ENCODE results near the gene CCNL2. TPM values are rescaled to one million over a fixed set of nuclear protein-coding genes. Genes with fewer than 3 reads are reported as not detected.

Gene CCNL2
- total and polyA plus RNA-seq, 2 donors (not counting 1 experiment from before 2014, with no cell fraction given), result 263 to 347 TPM

- Mint-ChIP-seq H3K4me3 (no peak overlapping the region), H3K27me3 (peaks cover 38% of the 10 kb centered on the region), H3K4me1 (peaks cover 3% of the 10 kb centered on the region), H3K27ac (no peak overlapping the region), H3K9me3 (ENCODE audit: insufficient read depth) (no peaks in the 10 kb centered on the region)
- Histone ChIP-seq H2AFZ (ENCODE audit: insufficient read depth, low read depth, low read length, poor library complexity, severe bottlenecking) (no peak overlapping the region), H3K4me3 (ENCODE audit: control extremely low read depth in 1 of 5, extremely low read depth in 1 of 5, insufficient read depth in 1 of 5, low read depth in 2 of 5, low read length in 4 of 5) (no peak overlapping the region), H3K9ac (ENCODE audit: low read length) (no peak overlapping the region), H3K79me2 (ENCODE audit: control insufficient read depth, insufficient read depth, low read length) (no peaks in the 10 kb centered on the region), H3K27me3 (replicated peaks in 1 of 4; ENCODE audit: control extremely low read depth in 1 of 4, control insufficient read depth in 3 of 4, insufficient read depth in 4 of 4, low read length in 3 of 4) (peaks cover 0 to 31% (median 5%) of the 10 kb centered on the region in 4 experiments), H3K9me3 (ENCODE audit: control extremely low read depth in 1 of 3, control insufficient read depth in 2 of 3, insufficient read depth in 1 of 3, low read length in 2 of 3) (peaks cover 0 to 3% (median 0%) of the 10 kb centered on the region in 3 donors), H3K4me2 (replicated peaks; ENCODE audit: low read depth, low read length, poor library complexity, severe bottlenecking) (peak overlapping the region; percentile 19), H3K36me3 (replicated peaks in 1 of 2; ENCODE audit: control extremely low read depth in 1 of 2, control insufficient read depth in 1 of 2, extremely low read depth in 1 of 2, insufficient read depth in 2 of 2, low read length in 1 of 2) (no peaks in the 10 kb centered on the region), H3K27ac (ENCODE audit: low read length in 2 of 2) (no peak overlapping the region), H3K4me1 (ENCODE audit: control insufficient read depth in 2 of 2, insufficient read depth in 2 of 2, low read length in 2 of 2) (peaks cover 0 to 3% of the 10 kb centered on the region in 2 donors), H4K20me1 (ENCODE audit: control insufficient read depth, insufficient read depth, low read length, poor library complexity, severe bottlenecking) (no peaks in the 10 kb centered on the region)
- ChIA-PET POLR2A (no interaction called here), CTCF (no interaction called here)
- ATAC-seq (ENCODE audit: low read depth) (no peak), DNase-seq (peak; percentile 17)
- intact Hi-C loops (cut with micrococcal nuclease), result no loop called here
- TF ChIP-seq EZH2 (IDR thresholded peaks at IDR 0.05; ENCODE audit: borderline replicate concordance, insufficient read depth, low read depth, low read length, poor library complexity, severe bottlenecking) (no peak), CTCF (IDR thresholded peaks at IDR 0.05) (no peak)
- 7% methylated on average over 14 of the region's 19 CpGs for WGBS (ENCODE audit: insufficient coverage)
These were observed 27.5 kb upstream of the CCNL2 start for GRCh38 chr1:1426496-1427105.

- peaks cover 38% of the 10 kb centered on the region for H3K27me3 Mint-ChIP-seq
These were observed 26.8 kb upstream of the CCNL2 start for GRCh38 chr1:1425753-1426495.

More at GRCh38 chr1:1425753-1426495, 26.8 kb upstream of the CCNL2 start:
- Histone ChIP-seq H3K4me3 (ENCODE audit: control extremely low read depth in 1 of 5, extremely low read depth in 1 of 5, insufficient read depth in 1 of 5, low read depth in 2 of 5, low read length in 4 of 5) (no peak overlapping the region), H2AFZ (ENCODE audit: insufficient read depth, low read depth, low read length, poor library complexity, severe bottlenecking) (no peak overlapping the region), H3K9me3 (ENCODE audit: control extremely low read depth in 1 of 3, control insufficient read depth in 2 of 3, insufficient read depth in 1 of 3, low read length in 2 of 3) (peaks cover 0 to 7% (median 0%) of the 10 kb centered on the region in 3 donors), H3K4me1 (ENCODE audit: control insufficient read depth in 2 of 2, insufficient read depth in 2 of 2, low read length in 2 of 2) (peaks cover 0 to 3% of the 10 kb centered on the region in 2 donors), H3K9ac (ENCODE audit: low read length) (no peak overlapping the region), H4K20me1 (ENCODE audit: control insufficient read depth, insufficient read depth, low read length, poor library complexity, severe bottlenecking) (no peaks in the 10 kb centered on the region), H3K4me2 (replicated peaks; ENCODE audit: low read depth, low read length, poor library complexity, severe bottlenecking) (no peak overlapping the region), H3K27me3 (replicated peaks in 1 of 4; ENCODE audit: control extremely low read depth in 1 of 4, control insufficient read depth in 3 of 4, insufficient read depth in 4 of 4, low read length in 3 of 4) (peaks cover 0 to 38% (median 6%) of the 10 kb centered on the region in 4 experiments), H3K36me3 (replicated peaks in 1 of 2; ENCODE audit: control extremely low read depth in 1 of 2, control insufficient read depth in 1 of 2, extremely low read depth in 1 of 2, insufficient read depth in 2 of 2, low read length in 1 of 2) (no peaks in the 10 kb centered on the region), H3K27ac (ENCODE audit: low read length in 2 of 2) (no peak overlapping the region), H3K79me2 (ENCODE audit: control insufficient read depth, insufficient read depth, low read length) (no peaks in the 10 kb centered on the region)
- H3K27ac Mint-ChIP-seq, result no peak overlapping the region
- intact Hi-C loops (cut with micrococcal nuclease), result no loop called here
- no peak overlapping the region for H3K4me3 Mint-ChIP-seq
- WGBS (ENCODE audit: insufficient coverage), result 54% methylated on average over 33 of the region's 33 CpGs
- peaks cover 3% of the 10 kb centered on the region for H3K4me1 Mint-ChIP-seq
- CTCF ChIA-PET, result no interaction called here
- no peaks in the 10 kb centered on the region for H3K9me3 Mint-ChIP-seq (ENCODE audit: insufficient read depth)
- no peak for ATAC-seq (ENCODE audit: low read depth)
- peak; percentile 31 for DNase-seq
- no peak for TF ChIP-seq EZH2 (IDR thresholded peaks at IDR 0.05; ENCODE audit: borderline replicate concordance, insufficient read depth, low read depth, low read length, poor library complexity, severe bottlenecking)
- TF ChIP-seq CTCF (IDR thresholded peaks at IDR 0.05), result no peak
- POLR2A ChIA-PET, result interaction anchor here (0.7 to 1.4 kb wide), 2 partner anchors 13 to 72 kb away, joined by 3 read pairs; no protein-coding TSS in a partner anchor
